Fibroblast of villous mesenchyme (primary cell): Measurements from ENCODE around the gene GAD1. TPM values are rescaled to one million over a fixed set of nuclear protein-coding genes. Genes with fewer than 3 reads are reported as not detected.

Source experiments
- DNase-seq: peaks from one replicate; pipeline ENCODE4 v3.0.0-alpha.2; 2010; ENCODE audit warnings: low read depth
- H3K4me3 ChIP-seq: 2 replicates; pipeline ENCODE4 v1.5.1; 2011; ENCODE audit warnings: low read depth, mild to moderate bottlenecking, low read length
- CTCF ChIP-seq: IDR thresholded peaks from 2 replicates; pipeline ENCODE4 v1.5.1; 2012; ENCODE audit warnings: low read depth, mild to moderate bottlenecking, low read length; ENCODE audit not compliant: insufficient read depth
- total RNA-seq: library from RNA; depleted of rRNA; stranded (reverse); fragments of >200 nt; gene quantifications from 2 replicates; pipeline ENCODE4 v1.2.3, GENCODE V29; 2012

The GAD1 gene
- total RNA-seq, 1 donor = not detected

- no peak for TF ChIP-seq CTCF
- DNase-seq = peak; percentile 48
- no peak overlapping the region for H3K4me3 ChIP-seq
Measured at GRCh38 chr2:170813611-170814532, 2.8 kb upstream of the GAD1 start.

DNA sequence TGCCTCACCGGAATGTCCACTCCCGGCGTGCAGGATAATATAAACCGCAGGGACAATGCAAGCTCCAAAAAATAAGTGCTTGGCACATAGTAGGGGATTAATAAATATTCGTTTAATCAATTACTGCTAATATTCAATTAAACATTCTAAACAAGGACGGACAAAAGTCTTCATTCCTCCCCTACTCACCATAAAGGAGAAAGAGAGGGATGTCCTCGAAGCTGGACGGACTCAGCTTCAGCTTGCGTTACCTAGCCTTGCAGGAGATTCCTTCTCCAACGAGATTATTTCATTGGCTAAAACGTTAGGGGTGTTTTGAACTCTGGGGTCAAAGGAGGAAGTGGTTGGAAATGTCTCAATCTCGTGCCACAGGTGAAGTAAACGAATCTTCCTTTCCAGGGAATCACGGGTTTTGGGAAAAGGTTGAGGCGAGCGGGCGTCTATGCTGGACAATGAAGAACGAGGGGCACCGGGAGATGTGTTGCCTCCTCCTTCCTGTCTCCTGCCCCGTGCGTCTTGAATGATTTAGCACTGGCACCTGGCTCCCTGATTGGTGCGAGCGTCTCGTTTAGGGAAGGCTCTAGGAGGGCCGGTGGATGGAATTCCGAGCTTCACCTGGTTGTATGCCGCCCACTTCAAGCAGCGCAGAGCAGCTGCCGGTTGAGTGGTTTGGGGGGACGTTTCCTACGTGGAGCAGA is 2.0 kb upstream of the GAD1 start:
- no peak for TF ChIP-seq CTCF
- DNase-seq = no peak

GRCh38 chr2:170815311-170815710 is 1.4 kb upstream of the GAD1 start:
- DNase-seq = no peak
- no peak for TF ChIP-seq CTCF
- H3K4me3 ChIP-seq = no peak overlapping the region

More for the DNA sequence above, 2.0 kb upstream of the GAD1 start:
- H3K4me3 ChIP-seq = no peak overlapping the region

GRCh38 chr2:170815746-170816503 is 762 bp upstream of the GAD1 start:
- no peak overlapping the region for H3K4me3 ChIP-seq
- DNase-seq = peak; percentile 39

GRCh38 chr2:170817093-170818035 is 677 bp downstream of the GAD1 start:
- peak overlapping the region; percentile 35 for H3K4me3 ChIP-seq
- DNase-seq = peak; percentile 18
- TF ChIP-seq CTCF = no peak

More at GRCh38 chr2:170815746-170816503, 762 bp upstream of the GAD1 start:
- TF ChIP-seq CTCF = peak; percentile 71
